ENCODE data around the gene CUX1. TPM values are rescaled to one million over a fixed set of nuclear protein-coding genes. Genes with fewer than 3 reads are reported as not detected.
A peak's percentile ranks its signal among the peaks of the same experiment; 100 is the strongest.

The CUX1 gene
- total RNA-seq, 1 experiment from 2014 or later: 53.5 TPM

GRCh38 chr7:101818287-101819071 is 1.1 kb downstream of the CUX1 start:
- Histone ChIP-seq H3K4me2 (ENCODE audit: insufficient read depth, insufficient read length, low read length) (peak overlapping the region; percentile 79), H3K27me3 (ENCODE audit: insufficient read depth, low read length) (no peaks in the 10 kb centered on the region), H2AFZ (ENCODE audit: low read length) (no peak overlapping the region), H4K91ac (ENCODE audit: insufficient read length, low read depth, low read length) (no peak overlapping the region), H3K23me2 (ENCODE audit: insufficient read length, low read depth, low read length, poor library complexity, severe bottlenecking) (peaks cover 17% of the 10 kb centered on the region), H3K79me2 (ENCODE audit: insufficient read depth, low read length) (peaks cover 34% of the 10 kb centered on the region; the same call in 1 of the 2 replicates), H4K8ac (replicated peaks; ENCODE audit: insufficient read length, low read depth, low read length) (no peak overlapping the region), H3K14ac (ENCODE audit: insufficient read depth, low read length) (no peak overlapping the region), H3K4me1 (ENCODE audit: insufficient read depth, low read length) (peaks cover 9% of the 10 kb centered on the region), H3K4ac (ENCODE audit: low read depth, low read length) (no peak overlapping the region), H2BK120ac (ENCODE audit: low read depth, low read length, poor library complexity, severe bottlenecking) (no peak overlapping the region), H2BK12ac (ENCODE audit: insufficient read length, low read depth, low read length) (no peak overlapping the region), H4K5ac (ENCODE audit: insufficient read length, low read depth, low read length) (no peak overlapping the region), H2BK20ac (ENCODE audit: low read depth, low read length, poor library complexity, severe bottlenecking) (no peak overlapping the region), H3K27ac (ENCODE audit: insufficient read length, low read depth, low read length) (no peak overlapping the region), H3K9ac (ENCODE audit: extremely low read depth, insufficient read length, low read length) (no peak overlapping the region), H3K9me3 (ENCODE audit: control insufficient read depth, low read depth, low read length) (no peaks in the 10 kb centered on the region), H2AK5ac (ENCODE audit: insufficient read length, low read length) (no peak overlapping the region), H3K18ac (ENCODE audit: insufficient read length, low read depth, low read length) (no peak overlapping the region), H3T11ph (ENCODE audit: low read length) (no peak overlapping the region), H3K79me1 (ENCODE audit: insufficient read depth, low read depth, low read length, poor library complexity, severe bottlenecking) (peaks cover 3% of the 10 kb centered on the region), H4K20me1 (ENCODE audit: control insufficient read depth, insufficient read depth, insufficient read length) (no peaks in the 10 kb centered on the region), H3K56ac (ENCODE audit: insufficient read length, low read depth, low read length) (no peak overlapping the region), H3K23ac (ENCODE audit: insufficient read length, low read depth, low read length) (no peak overlapping the region), H2BK15ac (ENCODE audit: low read depth, low read length) (no peak overlapping the region), H2BK5ac (ENCODE audit: insufficient read length, low read length) (no peak overlapping the region)
- DNase-seq: no peak
- TF ChIP-seq CTCF (conservative IDR thresholded peaks at IDR 0.05): no peak
- Mint-ChIP-seq H3K4me1 (peaks cover 56% of the 10 kb centered on the region in 2 experiments), H3K9me3 (no peaks in the 10 kb centered on the region), H3K27ac (no peak overlapping the region; a peak in 1 of 7 replicates), H3K4me3 (peak overlapping the region; percentile 75 to 90), H3K36me3 (ENCODE audit: insufficient read depth in 1 of 3, low read depth in 3 of 3) (no peaks in the 10 kb centered on the region; a peak in 3 of 7 replicates), H3K27me3 (ENCODE audit: low read depth) (peaks cover 12% of the 10 kb centered on the region)
- no CpG with 5 or more reads among the region's 14 CpGs for WGBS (ENCODE audit: extremely low coverage, insufficient read length, low lambda C conversion rate)

Data from H9 (cell line).